GM20000 (cell line): ENCODE measurements around the gene CAMK1D.

Experiments
- DNase-seq: peaks from one replicate; pipeline ENCODE4 v3.0.0; 2012; ENCODE audit warnings: low spot score
- CTCF ChIP-seq: IDR thresholded peaks from 2 replicates; pipeline ENCODE4 v1.5.1; 2012; ENCODE audit warnings: mild to moderate bottlenecking, control low read depth; ENCODE audit errors: extremely low read depth, missing control alignments

Gene CAMK1D

GRCh38 chr10:12405342-12406320, 56.3 kb downstream of the CAMK1D start:
- DNase-seq = no peak

GRCh38 chr10:12406764-12407400, 57.5 kb downstream of the CAMK1D start:
- no peak for TF ChIP-seq CTCF
- no peak for DNase-seq

More at GRCh38 chr10:12405342-12406320, 56.3 kb downstream of the CAMK1D start:
- TF ChIP-seq CTCF = no peak

GRCh38 chr10:12408472-12408871, 59.1 kb downstream of the CAMK1D start:
- no peak for DNase-seq
- TF ChIP-seq CTCF = no peak

GRCh38 chr10:12409161-12409560, 59.8 kb downstream of the CAMK1D start:
- DNase-seq = no peak
- no peak for TF ChIP-seq CTCF

- DNase-seq = no peak
- TF ChIP-seq CTCF = no peak
Observed at GRCh38 chr10:12409613-12410012, 60.3 kb downstream of the CAMK1D start.

DNA sequence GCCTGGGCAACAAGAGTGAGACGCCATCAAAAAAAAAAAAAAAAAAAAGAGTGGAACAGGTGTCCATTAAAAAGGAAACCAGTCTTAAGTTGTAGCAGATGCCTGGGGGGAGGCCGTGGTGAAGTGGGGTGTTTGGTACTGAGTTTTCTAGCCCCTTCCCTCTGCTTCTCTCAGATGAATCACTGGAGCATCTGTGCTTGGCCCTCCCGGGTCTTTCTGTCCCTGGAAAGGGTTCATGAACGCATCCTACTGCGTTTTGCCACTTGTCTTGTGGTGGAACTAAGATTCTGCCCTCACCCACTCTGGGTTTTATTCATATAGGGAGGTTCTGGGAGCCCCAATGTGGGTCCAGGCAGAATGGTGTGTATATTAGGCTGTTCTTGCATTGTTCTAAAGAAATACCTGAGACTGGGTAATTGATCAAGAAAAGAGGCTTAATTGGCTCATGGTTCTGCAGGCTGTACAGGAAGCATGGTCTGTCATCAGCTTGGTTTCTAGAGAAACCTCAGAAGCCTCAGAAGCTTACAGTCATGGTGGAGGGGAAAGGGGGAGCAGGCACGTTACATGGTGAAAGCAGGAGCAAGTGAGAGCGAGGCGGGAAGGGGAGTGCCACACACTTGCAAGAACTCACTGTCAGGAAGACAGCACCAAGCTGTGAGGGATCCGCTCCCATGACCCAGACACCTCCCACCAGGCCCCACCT, 63.5 kb downstream of the CAMK1D start:
- DNase-seq = no peak

More for the DNA sequence above, 63.5 kb downstream of the CAMK1D start:
- TF ChIP-seq CTCF = no peak
